K562 (cell line): ENCODE measurements around the gene CD300LD. TPM values are rescaled to one million over a fixed set of nuclear protein-coding genes. Genes with fewer than 3 reads are reported as not detected.

ENCODE experiments used
- ATAC-seq: fragments of 200-7000 bp; cut with Tn5 transposase; 3 replicates; pipeline ENCODE4 v1.9.1; 2020; ENCODE audit warnings: moderate library complexity
- BruUV-seq: library from RNA; stranded (reverse); fragments of 400-500 nt; replicated peaks from 2 replicates; lab custom pipeline; 2021; lab: Mats Ljungman, UMichigan
- CTCF ChIA-PET: fragments of 300-600 bp; formaldehyde crosslinking; extraction: SDS; loops from one replicate; lab custom pipeline; 2021; ENCODE audit warnings: low intra/inter-chr PET ratio; lab: Yijun Ruan, JAX
- POLR2A ChIA-PET: fragments of 300-600, 350-650 bp; sonication (Branson Sonifier 250); formaldehyde crosslinking; extraction: SDS; loops from one replicate; lab custom pipeline; 2021; ENCODE audit warnings: antibody characterized with exemption, inconsistent platforms; lab: Yijun Ruan, JAX
- DNase-seq, 4 experiments: peaks; one replicate each; pipeline versions ENCODE4 v3.0.0 to v3.0.0-alpha.2; 2011 to 2018; ENCODE audit warnings: low spot score in 3 of 4, mixed read lengths in 3 of 4; ENCODE audit errors: extremely low read depth in 1 of 4
- FAIRE-seq: peaks from 2 replicates; lab custom pipeline; 2011; peaks lifted over from hg19 to GRCh38; lab: Jason Lieb, UNC
- H2AFZ ChIP-seq: 2 replicates; pipeline ENCODE4 v1.6.0; 2011; ENCODE audit warnings: low read depth, low read length, control low read depth, inconsistent platforms
- H3K27ac ChIP-seq: fragments of 200-600 bp; 3 replicates; pipeline ENCODE4 v1.8.0; 2011; ENCODE audit warnings: low read depth, mild to moderate bottlenecking, control low read depth, inconsistent platforms, low read length, moderate library complexity, mixed read lengths; ENCODE audit errors: extremely low read depth
- H3K27me3 ChIP-seq, 2 experiments: fragments of 300-600 bp in 1 of 2; 2 replicates in 1 of 2; 3 replicates in 1 of 2; pipeline versions ENCODE4 v1.6.0 to v1.8.0; 2011; ENCODE audit warnings: inconsistent platforms in 2 of 2, low read length in 2 of 2, mild to moderate bottlenecking in 1 of 2, mixed read lengths in 1 of 2, moderate library complexity in 1 of 2; ENCODE audit not compliant: control insufficient read depth in 2 of 2, insufficient read depth in 2 of 2
- H3K36me3 ChIP-seq: fragments of 300-600 bp; 3 replicates; pipeline ENCODE4 v1.8.0; 2011; ENCODE audit warnings: mild to moderate bottlenecking, low read length, inconsistent platforms; ENCODE audit not compliant: control insufficient read depth, insufficient read depth
- H3K4me1 ChIP-seq, 2 experiments: fragments of 200-600 bp in 1 of 2; replicated peaks in 1 of 2; 2 replicates in 1 of 2; 3 replicates in 1 of 2; pipeline versions ENCODE4 v1.5.1 to v1.8.0; 2011; ENCODE audit warnings: inconsistent platforms in 2 of 2, low read length in 2 of 2, mild to moderate bottlenecking in 1 of 2, mixed read lengths in 1 of 2, moderate library complexity in 1 of 2; ENCODE audit not compliant: control insufficient read depth in 2 of 2, insufficient read depth in 2 of 2
- H3K4me2 ChIP-seq: 2 replicates; pipeline ENCODE4 v1.6.1; 2011; ENCODE audit warnings: low read length, control low read depth, inconsistent platforms, mixed read lengths; ENCODE audit not compliant: insufficient read depth
- H3K4me3 ChIP-seq: fragments of 200-600 bp; sonication (generic), shearing (Covaris generic); 2 replicates; pipeline ENCODE4 v1.5.1; 2016; ENCODE audit warnings: control low read depth, inconsistent platforms
- H3K79me2 ChIP-seq: fragments of 200-600 bp; 3 replicates; pipeline ENCODE4 v1.8.0; 2011; ENCODE audit warnings: low read length, inconsistent platforms; ENCODE audit not compliant: control insufficient read depth, insufficient read depth
- H3K9ac ChIP-seq, 2 experiments: 2 replicates each; pipeline versions ENCODE4 v1.6.0 to v1.6.1; 2011; ENCODE audit warnings: low read depth in 2 of 2, low read length in 2 of 2, control low read depth in 1 of 2, inconsistent platforms in 1 of 2, mild to moderate bottlenecking in 1 of 2, mixed read lengths in 1 of 2; ENCODE audit not compliant: insufficient read depth in 1 of 2
- H3K9me1 ChIP-seq: one replicate; pipeline ENCODE4 v1.6.0; 2011; ENCODE audit warnings: inconsistent platforms, mild to moderate bottlenecking, low read length, moderate library complexity; ENCODE audit not compliant: control insufficient read depth, insufficient read depth
- H3K9me3 ChIP-seq: replicated peaks from 2 replicates; pipeline ENCODE4 v1.5.1; 2011; ENCODE audit warnings: low read depth, low read length, inconsistent platforms; ENCODE audit not compliant: control insufficient read depth, insufficient read depth
- H4K20me1 ChIP-seq: replicated peaks from 2 replicates; pipeline ENCODE4 v1.6.1; 2011; ENCODE audit warnings: low read length, inconsistent platforms, mixed read lengths; ENCODE audit not compliant: control insufficient read depth, insufficient read depth
- ARID2 ChIP-seq: fragments of 450-650 bp; IDR thresholded peaks from 2 replicates; pipeline ENCODE4 v1.6.1; 2017; ENCODE audit warnings: antibody characterized with exemption, mild to moderate bottlenecking
- E2F3 ChIP-seq: fragments of 250-450 bp; sonication (Bioruptor Pico); IDR thresholded peaks from 2 replicates; pipeline ENCODE4 v1.4.0; 2020; ENCODE audit warnings: mild to moderate bottlenecking
- EWSR1 ChIP-seq: fragments of 450-650 bp; IDR thresholded peaks from 2 replicates; pipeline ENCODE4 v1.6.1; 2018; ENCODE audit warnings: borderline replicate concordance, mild to moderate bottlenecking, low read depth, moderate library complexity; ENCODE audit not compliant: partially characterized antibody
- FOXA3 ChIP-seq, 2 experiments: fragments of 450-650 bp in 1 of 2; sonication (generic) in 1 of 2; formaldehyde crosslinking; IDR thresholded peaks in 1 of 2; conservative IDR thresholded peaks in 1 of 2; 2 replicates each; pipeline versions ENCODE4 v1.4.0 to v1.8.0; 2020 to 2022; ENCODE audit warnings: mild to moderate bottlenecking in 2 of 2, missing genetic modification reagents in 1 of 2
- HDAC8 ChIP-seq: fragments of 450-650 bp; IDR thresholded peaks from 2 replicates; pipeline ENCODE4 v1.6.1; 2016; ENCODE audit warnings: mild to moderate bottlenecking, missing genetic modification characterization, moderate library complexity, missing compliant biosample characterization
- KLF6 ChIP-seq: fragments of 250-450 bp; sonication (Bioruptor Pico); IDR thresholded peaks from 2 replicates; pipeline ENCODE4 v1.4.0; 2020; ENCODE audit warnings: mild to moderate bottlenecking, moderate library complexity, borderline replicate concordance
- NFE2L1 ChIP-seq: fragments of 450-650 bp; IDR thresholded peaks from 2 replicates; pipeline ENCODE4 v1.6.1; 2016; ENCODE audit warnings: missing genetic modification characterization, low read depth, mild to moderate bottlenecking, missing compliant biosample characterization, moderate library complexity, borderline replicate concordance
- PATZ1 ChIP-seq: fragments of 250-450 bp; sonication (Bioruptor Pico); IDR thresholded peaks from 2 replicates; pipeline ENCODE4 v1.5.0; 2020; ENCODE audit warnings: mild to moderate bottlenecking, borderline replicate concordance
- PRPF4 ChIP-seq: fragments of 200-400 bp; formaldehyde crosslinking; IDR thresholded peaks from one replicate; pipeline ENCODE4 v1.6.1; 2017; ENCODE audit warnings: low read length, low read depth, mild to moderate bottlenecking; ENCODE audit not compliant: insufficient read depth, poor library complexity, severe bottlenecking
- RB1 ChIP-seq: fragments of 450-650 bp; IDR thresholded peaks from 2 replicates; pipeline ENCODE4 v1.6.1; 2017; ENCODE audit warnings: low read depth, mild to moderate bottlenecking
- RBM15 ChIP-seq: fragments of 200-400 bp; formaldehyde crosslinking; IDR thresholded peaks from 2 replicates; pipeline ENCODE4 v1.6.1; 2018; ENCODE audit warnings: mild to moderate bottlenecking, low read length, moderate library complexity; ENCODE audit not compliant: insufficient read depth
- SMARCB1 ChIP-seq: IDR thresholded peaks from 2 replicates; pipeline ENCODE4 v1.6.1; 2011; ENCODE audit warnings: improper control_type of control experiment, low read depth; ENCODE audit not compliant: insufficient read length
- TBL1XR1 ChIP-seq, 2 experiments: IDR thresholded peaks; 2 replicates each; pipeline ENCODE4 v1.6.1; 2012; ENCODE audit warnings: improper control_type of control experiment in 2 of 2, low read length in 2 of 2, mild to moderate bottlenecking in 1 of 2
- TEAD4 ChIP-seq, 2 experiments: sonication (generic) in 1 of 2; formaldehyde crosslinking in 1 of 2; IDR thresholded peaks; 2 replicates each; pipeline versions ENCODE4 v1.6.1 to v1.8.0; 2012 to 2022; ENCODE audit warnings: borderline replicate concordance in 1 of 2, inconsistent platforms in 1 of 2, low read length in 1 of 2, mild to moderate bottlenecking in 1 of 2, missing genetic modification reagents in 1 of 2
- ZFPM2 ChIP-seq: fragments of 250-450 bp; sonication (Bioruptor Pico); IDR thresholded peaks from 2 replicates; pipeline ENCODE4 v1.5.1; 2022; ENCODE audit warnings: mild to moderate bottlenecking
- ZSCAN29 ChIP-seq: fragments of 450-650 bp; IDR thresholded peaks from 2 replicates; pipeline ENCODE4 v1.6.1; 2017
- WGBS: fragments of 100-300 bp; shearing (Covaris generic); methylation state at CpG from one replicate; pipeline ENCODE4 v1.1.6; 2016; ENCODE audit warnings: low coverage, mixed read lengths; ENCODE audit not compliant: insufficient coverage; ENCODE audit errors: missing lambda C conversion rate; 5-methylcytosine and 5-hydroxymethylcytosine counted together
- in situ Hi-C: fragments of 300-500 bp; cut with MboI; formaldehyde crosslinking; loops from 4 replicates; pipeline ENCODE4 v1.15.0; 2018; ENCODE audit warnings: inconsistent platforms, mixed read lengths
- intact Hi-C: fragments of 100-400 bp; cut with micrococcal nuclease; formaldehyde crosslinking; loops from 2 replicates; pipeline ENCODE4 v1.14.2; 2022
- polyA plus RNA-seq, 8 experiments: library from polyadenylated mRNA; depleted of rRNA in 4 of 8; stranded (reverse) in 5 of 8; unstranded in 3 of 8; fragments of >200 nt; fragmentation: Nextera tagmentation in 2 of 8; fragmentation: Illumina TruSeq in 1 of 8; extraction: Ambion mirVana in 2 of 8; extraction: Trizol in 1 of 8; gene quantifications; 2 replicates each; pipeline versions ENCODE4 v1.2.1 to v1.2.3, GENCODE V29; 2011 to 2014; ENCODE audit warnings: inconsistent platforms in 1 of 8, missing spikeins in 1 of 8
- total RNA-seq, 7 experiments: library from RNA; depleted of rRNA in 6 of 7; stranded (reverse); fragments of >200 nt in 6 of 7; fragmentation: Illumina TruSeq in 2 of 7; extraction: Trizol in 2 of 7; gene quantifications; 2 replicates each; pipeline versions ENCODE4 v1.2.1 to v1.2.3, GENCODE V29; 2011 to 2021; ENCODE audit warnings: low replicate concordance in 1 of 7
- TF ChIP-seq, protein P1 (sequence below): fragments of 450-650 bp; formaldehyde crosslinking; conservative IDR thresholded peaks from 2 replicates; pipeline ENCODE4 v1.4.0; 2022; ENCODE audit warnings: mild to moderate bottlenecking, missing genetic modification characterization

CD300LD gene
- total and polyA plus RNA-seq, 9 of the 15 experiments (the other 6 are each of a cell fraction or from before 2014, with no cell fraction given): not detected

GRCh38 chr17:74603037-74603635 lies 11.1 kb upstream of the CD300LD start:
- TF ChIP-seq TBL1XR1 (IDR thresholded peaks at IDR 0.05; ENCODE audit: low read length in 2 of 2) (no peak), FOXA3 (CRISPR knock-in tag; conservative IDR thresholded peaks at IDR 0.05 in 1 of 2, IDR thresholded peaks at IDR 0.05 in 1 of 2) (no peak), SMARCB1 (no peak), NFE2L1 (tag) (no peak), RB1 (no peak), PRPF4 (no peak), ZFPM2 (CRISPR knock-in tag) (no peak), HDAC8 (tag) (no peak), EWSR1 (no peak), KLF6 (CRISPR knock-in tag) (no peak), RBM15 (no peak), ZSCAN29 (no peak), E2F3 (CRISPR knock-in tag) (no peak), ARID2 (no peak), TEAD4 (IDR thresholded peaks at IDR 0.05; ENCODE audit: low read length) (no peak), TEAD4 (CRISPR knock-in tag; IDR thresholded peaks at IDR 0.05; ENCODE audit: borderline replicate concordance) (no peak), PATZ1 (no peak)
- TF ChIP-seq, protein P1, sequence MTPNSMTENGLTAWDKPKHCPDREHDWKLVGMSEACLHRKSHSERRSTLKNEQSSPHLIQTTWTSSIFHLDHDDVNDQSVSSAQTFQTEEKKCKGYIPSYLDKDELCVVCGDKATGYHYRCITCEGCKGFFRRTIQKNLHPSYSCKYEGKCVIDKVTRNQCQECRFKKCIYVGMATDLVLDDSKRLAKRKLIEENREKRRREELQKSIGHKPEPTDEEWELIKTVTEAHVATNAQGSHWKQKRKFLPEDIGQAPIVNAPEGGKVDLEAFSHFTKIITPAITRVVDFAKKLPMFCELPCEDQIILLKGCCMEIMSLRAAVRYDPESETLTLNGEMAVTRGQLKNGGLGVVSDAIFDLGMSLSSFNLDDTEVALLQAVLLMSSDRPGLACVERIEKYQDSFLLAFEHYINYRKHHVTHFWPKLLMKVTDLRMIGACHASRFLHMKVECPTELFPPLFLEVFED (CRISPR knock-in tag): no peak
- Histone ChIP-seq H3K9ac (no peak overlapping the region), H3K9me3 (no peaks in the 10 kb centered on the region), H3K79me2 (no peaks in the 10 kb centered on the region), H3K4me3 (no peak overlapping the region), H3K4me2 (no peak overlapping the region), H3K36me3 (no peaks in the 10 kb centered on the region), H3K27ac (no peak overlapping the region), H3K9me1 (no peaks in the 10 kb centered on the region), H4K20me1 (no peaks in the 10 kb centered on the region), H3K27me3 (peaks cover 3 to 56% of the 10 kb centered on the region in 2 experiments; a peak in 3 of 5 replicates), H2AFZ (no peak overlapping the region), H3K4me1 (no peaks in the 10 kb centered on the region)
- intact Hi-C loops (loop anchor here (2.0 to 5.0 kb wide), 2 partner anchors 224 to 301 kb away; no protein-coding TSS in a partner anchor), in situ Hi-C loops (no loop called here)
- FAIRE-seq (no peak), DNase-seq (no peak), ATAC-seq (no peak)
- WGBS: 1% methylated on average over 6 of the region's 6 CpGs
- BruUV-seq: no TSS peak
- ChIA-PET POLR2A (interaction anchor here (0.7 to 0.9 kb wide), 3 partner anchors 12 to 23 kb away, joined by 3 read pairs; no protein-coding TSS in a partner anchor), CTCF (interaction anchor here (2.4 kb wide), 1 partner anchor 224 kb away, joined by 12 read pairs; no protein-coding TSS in a partner anchor)
